Bladder microvascular endothelial cell (primary cell): ENCODE measurements around the gene RAB14. TPM values are rescaled to one million over a fixed set of nuclear protein-coding genes. Genes with fewer than 3 reads are reported as not detected.

Experiments used
- total RNA-seq: library from RNA; depleted of rRNA; stranded (reverse); fragments of >200 nt; gene quantifications from 2 replicates; pipeline ENCODE4 v1.2.3, GENCODE V29; 2014

The RAB14 gene
- 21.4 and 55.1 TPM in 2 replicates for total RNA-seq

DNA sequence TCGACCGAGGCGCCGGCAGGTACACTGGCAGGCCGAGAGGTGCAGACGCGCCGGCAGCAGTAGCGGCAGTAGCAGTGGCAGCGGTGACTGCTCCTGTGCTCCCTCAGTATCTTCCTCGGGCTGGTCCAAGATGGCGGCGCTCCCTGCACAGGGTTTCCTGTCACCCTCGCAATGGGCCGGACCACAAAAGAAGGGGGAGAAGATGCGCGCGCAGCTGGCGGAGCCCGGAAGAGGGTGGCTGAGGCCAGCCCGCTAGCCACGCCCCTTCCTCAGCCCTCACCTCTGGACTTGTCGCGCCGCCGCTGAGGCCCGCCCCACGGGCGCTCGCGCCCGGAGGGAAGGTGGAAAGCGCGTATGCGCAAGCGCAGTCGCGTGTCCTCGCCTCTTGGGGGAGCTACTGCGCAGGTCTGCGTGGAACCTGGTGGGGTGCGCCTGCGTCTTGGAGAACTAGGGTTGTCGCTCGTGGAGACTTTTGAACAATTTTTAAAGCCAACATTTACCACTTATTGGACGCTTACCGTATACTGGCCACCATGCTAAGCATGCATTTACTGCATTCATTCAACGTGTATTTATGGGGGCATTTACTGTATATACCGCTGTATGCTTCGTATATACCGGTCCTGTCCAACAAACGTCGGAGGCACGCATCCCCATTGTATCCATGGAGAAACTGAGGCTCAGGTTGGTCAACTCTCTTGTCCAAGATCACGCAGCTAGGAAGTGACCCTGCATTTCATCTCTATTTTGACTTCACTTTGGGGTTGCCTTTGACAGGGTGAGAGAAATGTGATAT, at the start of gene RAB14:
Gene RAB14 (minus strand): TSS at position 132 of the 796 bp plus-strand sequence. CDS start 8,457 bp downstream, outside the sequence.

Other genes starting within 250 kb of the RAB14 start
- 2.1 and 2.3 TPM in 2 replicates for gene C5, start 151.6 kb downstream of the RAB14 start, total RNA-seq
- 10.2 and 14.4 TPM in 2 replicates for gene CNTRL, start 126.9 kb downstream of the RAB14 start, total RNA-seq
- gene GSN, start 66.3 kb upstream of the RAB14 start, total RNA-seq = 404 and 608 TPM in 2 replicates
- 196 and 375 TPM in 2 replicates for gene STOM, start 168.4 kb upstream of the RAB14 start, total RNA-seq